T-helper 2 cell (primary cell): ENCODE results near the gene CD300LB.

Experiments used
- DNase-seq, 5 experiments: peaks; one replicate each; pipeline versions ENCODE4 v3.0.0 to v3.0.0-alpha.2; 2012 to 2022

Gene CD300LB

GRCh38 chr17:74547736-74548135 lies 16.5 kb upstream of the CD300LB start:
- DNase-seq, result no peak

- no peak for DNase-seq
These were observed 16.0 kb upstream of the CD300LB start for GRCh38 chr17:74547264-74547663.

DNA sequence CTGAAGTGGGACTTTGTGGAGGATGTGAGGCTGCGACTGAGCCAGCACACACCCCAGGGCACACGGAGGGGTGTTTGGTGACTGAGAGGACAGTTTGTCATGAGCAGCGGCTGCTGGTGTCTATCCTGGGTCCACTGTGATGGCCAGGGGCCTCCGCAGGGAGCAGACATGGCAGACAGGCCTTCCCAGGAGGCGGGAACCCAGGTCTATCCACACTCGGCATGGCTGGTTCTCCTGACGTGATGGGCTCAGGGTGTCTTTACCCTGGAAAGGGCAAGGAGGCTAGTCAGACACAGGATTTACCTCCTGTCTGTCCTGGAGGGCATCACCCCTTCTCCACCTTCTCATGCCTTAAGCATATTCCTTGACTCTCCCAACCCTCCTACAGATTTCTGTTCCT lies 15.3 kb upstream of the CD300LB start:
- no peak for DNase-seq

- no peak for DNase-seq
These were observed 14.6 kb upstream of the CD300LB start, which contains the start of gene CD300C for GRCh38 chr17:74545843-74546230. CD300C (minus strand) TSS chr17:74546115; CDS start chr17:74545782, 333 bp downstream.

- DNase-seq, result no peak
These were observed 13.9 kb upstream of the CD300LB start for GRCh38 chr17:74544991-74545842.

DNA sequence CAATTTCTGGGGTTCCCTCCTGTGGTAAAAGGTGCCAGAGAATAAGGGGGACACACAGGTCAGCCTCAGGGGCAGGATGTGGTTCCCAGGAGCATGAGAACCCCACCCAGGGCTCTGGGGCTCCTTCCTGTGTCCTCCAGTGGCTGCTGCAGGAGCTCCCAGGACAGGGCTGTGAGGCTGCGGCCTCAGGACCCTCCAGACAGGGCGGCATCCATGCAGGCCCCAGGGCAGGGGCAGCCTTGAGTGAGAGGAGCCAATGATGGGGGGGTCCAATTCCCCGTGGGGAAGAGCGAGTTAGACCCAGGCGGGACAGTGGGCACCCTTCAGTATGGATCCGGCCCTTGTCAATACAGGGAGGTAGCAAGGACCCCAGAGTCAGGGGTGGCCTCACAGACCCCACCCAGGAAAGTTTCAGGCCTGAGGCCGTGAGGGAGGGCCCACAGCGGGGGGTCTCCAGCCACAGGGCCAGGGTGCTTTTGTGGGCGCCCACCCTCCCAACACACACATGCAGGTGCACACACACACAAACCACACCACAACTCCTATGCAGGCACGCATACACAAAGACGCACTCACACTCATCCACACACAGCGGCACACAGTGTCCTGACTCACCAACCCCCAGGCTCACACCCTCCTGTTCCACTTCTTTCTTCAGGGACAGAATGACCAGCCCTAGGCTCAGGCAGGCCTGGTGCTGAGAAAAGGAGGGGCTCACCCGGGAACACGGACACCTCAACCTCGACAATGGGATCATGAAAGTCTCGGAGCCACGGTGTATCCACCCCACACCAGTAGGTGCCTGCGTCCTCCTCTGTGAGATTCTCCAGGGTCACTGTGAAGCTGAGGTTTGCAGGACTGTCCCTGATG lies 12.9 kb upstream of the CD300LB start:
- no peak for DNase-seq

GRCh38 chr17:74543406-74543805 lies 12.1 kb upstream of the CD300LB start:
- no peak for DNase-seq

- DNase-seq, result no peak
These were observed 11.6 kb upstream of the CD300LB start for GRCh38 chr17:74542727-74543383.

GRCh38 chr17:74542166-74542565 lies 10.9 kb upstream of the CD300LB start:
- no peak for DNase-seq

DNA sequence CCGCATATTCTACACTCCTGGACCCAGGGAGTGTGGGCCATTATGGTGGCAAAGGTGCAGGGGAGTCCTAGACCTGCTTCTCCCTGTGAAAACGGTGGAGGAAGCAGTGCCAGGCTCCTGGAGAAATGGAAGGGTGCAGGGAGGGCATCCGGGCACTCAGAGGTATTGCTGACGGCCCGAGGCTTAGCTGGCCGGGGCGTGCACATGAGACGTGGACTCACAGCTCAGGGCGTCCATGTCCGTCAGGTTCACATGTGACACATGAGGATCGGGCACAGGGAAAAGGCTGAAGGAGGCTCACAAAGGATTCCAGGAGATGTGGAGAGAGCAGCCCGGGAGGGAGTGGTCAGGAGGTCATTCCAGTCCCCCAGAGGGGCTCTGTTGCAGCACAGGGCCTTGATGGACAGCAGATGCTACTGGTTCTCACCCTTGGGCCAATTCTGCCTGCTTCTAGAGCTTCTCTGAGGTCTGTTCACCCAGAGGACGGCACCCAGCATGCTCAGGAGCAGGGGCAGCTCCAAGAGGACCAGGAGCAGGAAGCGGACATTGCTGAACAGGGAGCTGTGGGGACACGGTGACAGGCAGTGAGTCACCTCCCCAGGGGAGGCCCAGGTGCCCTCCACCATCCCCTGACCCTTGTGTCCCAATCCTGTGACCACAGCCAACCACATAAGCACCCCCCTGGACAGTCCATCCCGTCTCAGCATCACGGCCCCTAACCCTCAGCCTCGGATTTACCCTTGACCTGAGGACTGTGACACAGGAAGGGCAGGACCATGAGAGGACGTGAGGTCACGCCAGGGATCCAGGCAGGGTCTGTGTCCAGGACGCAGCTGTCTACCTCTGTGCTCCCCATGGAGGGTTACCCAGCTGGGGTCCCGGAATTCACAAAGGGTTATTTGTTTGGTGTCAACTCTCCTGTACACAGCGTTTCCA lies 10.2 kb upstream of the CD300LB start:
- no peak for DNase-seq

- DNase-seq, result no peak
These were observed 8.1 kb upstream of the CD300LB start for GRCh38 chr17:74539281-74539820.

GRCh38 chr17:74536890-74537289 lies 5.6 kb upstream of the CD300LB start:
- DNase-seq, result no peak

DNA sequence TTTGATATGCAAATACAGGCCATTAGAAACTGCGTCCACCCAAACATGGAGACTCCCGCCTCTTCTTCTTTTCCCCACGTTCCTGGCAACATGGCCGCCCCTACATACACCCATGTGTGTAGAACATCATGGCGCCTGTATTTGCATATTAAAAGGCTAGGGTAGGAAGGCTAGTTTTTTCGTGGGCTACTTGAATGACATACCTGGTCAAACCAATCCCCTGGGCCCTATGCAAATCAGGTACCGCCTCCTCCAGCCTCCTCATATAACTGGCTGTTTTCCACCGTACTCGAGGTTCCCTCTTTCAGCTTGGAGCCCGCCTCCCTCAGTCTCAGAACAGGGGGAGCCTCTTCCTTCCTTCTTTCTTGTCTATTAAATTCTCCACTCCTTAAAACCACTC lies 840 bp upstream of the CD300LB start:
- DNase-seq, result no peak

GRCh38 chr17:74530831-74531150 lies 484 bp downstream of the CD300LB start:
- no peak for DNase-seq

- DNase-seq, result no peak
These were observed 2.0 kb downstream of the CD300LB start for GRCh38 chr17:74529243-74529642.

DNA sequence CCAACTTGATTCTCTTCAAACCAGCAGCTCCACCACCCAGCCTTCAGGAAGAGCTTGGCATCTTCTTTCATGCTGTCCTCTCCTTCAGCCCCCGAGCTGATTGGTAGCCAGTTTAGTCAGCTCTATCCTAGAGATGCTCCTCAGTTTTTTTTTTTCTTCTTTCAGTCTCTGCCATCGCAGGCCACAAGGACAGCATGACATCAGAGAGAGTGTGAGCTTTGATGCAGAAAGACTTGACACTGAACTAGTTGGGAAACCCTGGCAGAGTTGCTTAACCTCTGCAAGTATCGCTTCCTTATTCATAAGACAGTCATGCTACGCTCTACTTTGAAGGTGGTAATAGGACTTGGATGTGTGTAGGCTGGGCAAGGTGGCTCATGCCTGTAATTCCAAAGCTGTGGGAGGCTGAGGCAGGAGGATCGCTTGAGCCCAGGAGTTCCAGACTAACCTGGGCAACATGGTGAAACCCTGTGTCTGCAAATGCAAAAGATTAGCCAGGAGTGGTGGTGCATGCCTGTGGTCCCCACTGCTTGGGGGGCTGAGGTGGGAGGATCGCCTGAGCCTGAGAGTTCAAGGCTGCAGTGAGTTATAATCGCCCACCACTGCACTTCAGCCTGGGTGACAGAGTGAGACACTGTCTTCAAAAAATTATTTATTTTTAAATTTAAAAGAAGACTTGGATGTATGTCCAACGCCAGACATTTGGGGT lies 2.6 kb downstream of the CD300LB start:
- no peak for DNase-seq

- DNase-seq, result no peak
These were observed 3.5 kb downstream of the CD300LB start for GRCh38 chr17:74527756-74528155.

DNA sequence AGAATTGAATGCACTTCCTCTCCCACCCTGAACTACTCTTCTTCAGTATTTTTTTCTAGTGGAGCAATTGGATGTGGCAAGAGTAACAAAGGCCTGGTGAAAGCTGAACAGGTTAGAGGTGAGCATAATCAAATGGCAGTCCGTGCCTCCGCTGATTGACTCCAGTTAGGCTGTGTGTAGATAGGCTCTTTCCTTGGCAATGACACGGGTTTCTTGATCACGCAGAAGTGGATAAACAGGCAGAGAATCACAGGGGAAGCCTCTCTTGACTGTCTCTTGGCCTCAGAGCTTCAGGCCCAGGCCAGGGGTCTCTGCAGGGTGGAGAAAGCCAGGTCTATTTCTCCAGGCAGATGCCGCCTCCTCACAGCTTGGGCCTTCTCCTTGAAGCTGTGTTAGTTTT lies 4.2 kb downstream of the CD300LB start:
- no peak for DNase-seq

- no peak for DNase-seq
These were observed 4.6 kb downstream of the CD300LB start for GRCh38 chr17:74526681-74527080.

DNA sequence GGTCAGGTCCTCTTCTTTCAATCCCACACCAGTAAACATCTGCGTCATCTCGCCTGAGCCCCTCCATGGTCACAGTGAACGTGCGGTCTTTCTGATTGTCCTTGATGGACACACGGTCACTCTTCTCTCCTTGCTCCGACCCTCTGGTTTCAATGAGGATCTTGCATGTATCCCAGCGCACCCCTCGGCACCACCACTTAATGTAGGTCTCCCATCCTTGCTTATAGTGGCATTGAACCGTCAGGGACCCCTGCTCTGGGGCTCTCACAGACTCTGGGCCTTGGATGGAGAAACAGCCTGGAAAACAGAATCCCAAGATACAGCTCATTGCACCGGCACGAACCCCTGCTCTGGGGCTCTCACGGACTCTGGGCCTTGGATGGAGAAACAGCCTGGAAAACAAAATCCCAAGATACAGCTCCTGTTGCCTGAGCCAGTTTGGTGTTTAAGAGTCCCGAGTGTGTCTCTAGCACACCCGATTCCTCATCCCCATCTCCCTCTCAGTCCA lies 5.4 kb downstream of the CD300LB start:
- no peak for DNase-seq

GRCh38 chr17:74525465-74525725 lies 5.9 kb downstream of the CD300LB start:
- DNase-seq, result no peak
